PC-3 (cell line): Measurements from ENCODE around the gene THADA.

ENCODE experiments used
- EZH2 ChIP-seq: fragments of 300-600 bp; sonication (generic); IDR thresholded peaks from one replicate; pipeline ENCODE4 v1.6.1; 2017; ENCODE audit warnings: antibody characterized with exemption, mild to moderate bottlenecking, low read length; ENCODE audit not compliant: unreplicated experiment
- EZH2phosphoT487 ChIP-seq: fragments of 300-600 bp; sonication (generic); IDR thresholded peaks from 2 replicates; pipeline ENCODE4 v1.6.1; 2018; ENCODE audit warnings: mild to moderate bottlenecking, antibody characterized with exemption, low read length, borderline replicate concordance
- TF ChIP-seq, protein P1 (sequence below): fragments of 300-600 bp; sonication (generic); conservative IDR thresholded peaks from 2 replicates; pipeline ENCODE4 v1.5.1; 2017; ENCODE audit warnings: antibody characterized with exemption, low read depth, mild to moderate bottlenecking, low read length

DNA sequence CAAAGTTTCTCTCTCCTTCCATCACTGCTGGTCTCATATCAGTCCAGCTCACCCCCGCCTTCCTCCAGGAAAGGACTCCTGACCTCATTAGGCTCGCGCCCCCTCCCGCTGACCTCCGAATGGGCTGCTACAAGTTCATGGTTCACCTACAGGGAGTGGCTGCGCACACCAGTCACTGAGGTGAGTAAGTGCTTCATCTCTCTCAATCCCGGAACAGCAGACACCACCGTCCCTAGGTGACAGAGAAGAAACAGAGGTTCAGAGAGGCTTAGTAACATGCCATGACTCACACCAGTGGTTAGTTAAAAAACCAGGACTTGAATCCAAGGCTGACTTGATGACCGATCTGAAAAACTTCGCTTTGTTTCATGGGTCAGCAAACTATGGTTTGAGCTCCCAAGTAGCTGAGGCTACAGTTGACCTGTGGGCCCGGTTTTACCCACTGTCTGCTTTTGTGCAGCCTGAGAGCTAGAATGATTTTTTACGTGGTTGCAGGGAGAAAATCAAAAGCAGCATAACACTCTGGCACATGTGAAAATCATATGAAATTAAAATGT lies 411.4 kb downstream of the THADA start:
- TF ChIP-seq EZH2 (no peak), EZH2phosphoT487 (no peak)
- TF ChIP-seq, protein P1, sequence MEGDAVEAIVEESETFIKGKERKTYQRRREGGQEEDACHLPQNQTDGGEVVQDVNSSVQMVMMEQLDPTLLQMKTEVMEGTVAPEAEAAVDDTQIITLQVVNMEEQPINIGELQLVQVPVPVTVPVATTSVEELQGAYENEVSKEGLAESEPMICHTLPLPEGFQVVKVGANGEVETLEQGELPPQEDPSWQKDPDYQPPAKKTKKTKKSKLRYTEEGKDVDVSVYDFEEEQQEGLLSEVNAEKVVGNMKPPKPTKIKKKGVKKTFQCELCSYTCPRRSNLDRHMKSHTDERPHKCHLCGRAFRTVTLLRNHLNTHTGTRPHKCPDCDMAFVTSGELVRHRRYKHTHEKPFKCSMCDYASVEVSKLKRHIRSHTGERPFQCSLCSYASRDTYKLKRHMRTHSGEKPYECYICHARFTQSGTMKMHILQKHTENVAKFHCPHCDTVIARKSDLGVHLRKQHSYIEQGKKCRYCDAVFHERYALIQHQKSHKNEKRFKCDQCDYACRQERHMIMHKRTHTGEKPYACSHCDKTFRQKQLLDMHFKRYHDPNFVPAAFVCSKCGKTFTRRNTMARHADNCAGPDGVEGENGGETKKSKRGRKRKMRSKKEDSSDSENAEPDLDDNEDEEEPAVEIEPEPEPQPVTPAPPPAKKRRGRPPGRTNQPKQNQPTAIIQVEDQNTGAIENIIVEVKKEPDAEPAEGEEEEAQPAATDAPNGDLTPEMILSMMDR: no peak
